ENCODE data around the gene PRKCH.

The PRKCH gene

DNA sequence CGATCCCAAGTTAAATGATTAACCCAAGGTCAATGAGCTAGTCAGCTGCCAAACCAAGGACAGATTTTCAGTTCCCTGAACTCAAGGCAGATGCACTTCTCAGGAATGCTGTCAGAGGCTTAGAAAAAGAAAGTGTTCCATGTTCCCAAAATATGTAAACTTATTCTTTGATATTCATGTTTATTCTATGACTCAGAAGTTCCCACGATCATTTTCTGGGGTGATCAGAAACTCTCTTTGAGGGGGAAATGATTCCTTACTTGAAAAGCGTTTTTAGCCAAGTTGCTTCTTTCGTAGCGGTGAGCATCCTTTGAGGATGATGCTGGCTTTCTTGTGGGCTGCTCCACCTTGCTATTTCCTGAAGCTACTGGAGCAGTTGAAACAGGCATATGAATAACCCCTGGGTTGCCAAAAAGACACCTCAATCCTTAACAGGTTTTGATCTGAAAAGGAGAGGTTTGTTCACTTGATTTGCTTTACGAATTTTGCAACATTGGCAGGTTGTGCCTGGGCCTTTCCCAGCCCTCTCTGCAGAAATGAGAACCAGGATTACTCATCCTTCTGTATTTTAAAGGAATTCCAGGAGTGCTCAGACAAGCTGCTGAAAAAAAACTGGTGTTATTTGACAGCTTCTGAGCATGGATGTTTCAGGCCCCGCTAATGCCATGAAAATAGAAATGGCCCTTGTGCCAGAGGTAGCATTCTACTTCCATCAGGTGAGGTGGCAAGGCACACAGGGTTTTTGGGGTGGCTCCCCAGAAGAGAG lies 252.6 kb downstream of the PRKCH start:
- DNase-seq, result peak in 1 of 2 donors; percentile 34

DNA sequence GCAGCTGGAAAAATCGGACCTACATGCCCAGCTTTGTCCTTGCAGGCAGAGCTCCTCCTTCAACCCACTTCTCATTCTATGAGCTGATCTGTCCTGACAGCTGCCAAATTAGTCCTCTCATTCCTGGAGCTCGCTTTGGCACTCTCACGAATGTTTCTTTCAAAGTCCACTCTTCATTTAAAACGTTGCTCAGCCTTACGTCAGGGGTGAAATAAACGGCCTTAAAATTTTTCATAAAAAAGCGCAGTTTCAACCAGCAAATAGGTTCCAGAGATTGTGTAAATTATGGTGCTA lies 253.1 kb downstream of the PRKCH start:
- DNase-seq, result no peak

DNA sequence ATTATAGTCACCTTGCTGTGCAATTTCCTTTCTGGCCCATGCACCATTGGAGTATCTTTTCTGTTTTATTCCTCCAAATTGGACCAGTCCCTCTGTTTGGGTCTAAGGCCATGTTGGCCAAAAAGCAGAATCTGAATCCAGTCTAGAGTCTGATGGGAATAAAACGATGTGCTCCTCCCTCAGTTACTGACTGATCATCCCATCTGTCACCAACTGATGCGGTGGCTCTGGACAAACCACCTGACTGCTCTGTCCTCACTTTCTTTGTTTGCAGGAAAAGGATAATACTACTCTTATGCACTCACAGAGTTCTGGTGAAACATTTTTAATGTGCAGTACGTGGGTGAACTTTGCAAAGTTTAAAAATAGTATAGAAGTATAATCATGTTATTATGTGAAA lies 253.7 kb downstream of the PRKCH start:
- no peak for DNase-seq

DNA sequence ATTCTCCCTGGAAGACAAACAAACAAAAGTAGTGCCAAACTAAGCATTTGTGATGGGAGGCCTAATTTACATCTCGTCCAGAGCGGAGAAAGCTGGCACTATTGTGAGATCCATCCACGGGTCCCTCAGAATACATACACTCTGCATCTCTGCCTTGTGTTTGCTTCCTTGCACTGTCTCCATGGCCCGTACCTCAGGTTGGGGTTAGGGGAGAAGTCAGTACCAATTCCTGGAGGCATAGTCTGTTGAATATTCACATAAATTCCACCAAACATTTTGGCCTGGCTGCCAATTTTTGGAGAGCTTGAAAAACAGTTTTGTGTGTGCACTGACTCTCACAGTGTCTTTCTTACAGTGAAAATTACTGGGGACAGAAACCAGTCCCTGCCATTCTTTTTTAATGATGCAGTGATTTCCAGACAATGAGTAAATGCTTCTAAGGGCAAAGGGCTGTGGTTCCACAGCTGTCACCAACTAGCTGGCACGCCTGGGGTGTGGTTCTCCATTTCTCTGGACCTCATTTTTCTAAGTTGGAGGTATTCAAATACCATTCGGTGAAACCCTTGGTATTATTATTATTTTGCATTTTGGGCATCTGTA lies 254.3 kb downstream of the PRKCH start:
- no peak for DNase-seq

DNA sequence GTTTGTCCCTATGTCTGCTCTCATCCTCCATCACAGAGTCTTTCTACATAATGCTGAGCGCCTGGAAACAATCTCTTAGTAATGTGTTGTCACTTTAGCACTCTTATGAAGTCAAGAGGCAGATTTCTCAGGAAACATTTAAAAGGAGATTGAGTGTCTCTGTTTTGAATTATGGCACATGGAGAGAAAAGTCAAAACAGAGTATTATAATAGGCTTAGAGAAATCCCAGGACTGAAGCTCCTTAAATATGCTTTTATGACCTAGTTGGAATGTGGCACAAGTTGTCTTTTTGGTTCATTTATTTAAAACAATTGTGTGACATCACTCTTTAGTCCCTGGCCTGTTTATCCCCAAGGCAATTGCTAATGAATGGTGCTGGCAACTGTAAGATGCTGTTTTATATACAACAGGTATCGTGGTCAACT lies 256.1 kb downstream of the PRKCH start:
- DNase-seq, result no peak

DNA sequence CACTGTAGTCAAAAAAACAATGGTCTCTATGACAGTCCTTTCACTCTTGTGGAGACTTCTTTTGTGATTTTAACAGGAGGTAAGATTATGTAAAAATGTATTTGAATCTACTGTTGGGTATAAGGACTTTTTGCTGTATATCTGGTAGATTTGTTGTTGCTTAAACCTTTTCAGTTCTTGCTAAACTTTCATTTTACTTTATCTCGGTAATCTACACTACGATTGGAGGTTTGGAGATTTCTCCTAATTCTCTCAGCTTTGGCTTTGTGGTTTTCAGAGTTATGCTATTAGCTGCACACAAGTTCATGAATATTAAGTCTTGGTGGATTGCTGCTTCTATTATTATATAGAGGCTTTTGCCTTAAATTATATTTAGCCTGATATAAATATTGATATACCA lies 257.4 kb downstream of the PRKCH start:
- DNase-seq, result no peak

DNA sequence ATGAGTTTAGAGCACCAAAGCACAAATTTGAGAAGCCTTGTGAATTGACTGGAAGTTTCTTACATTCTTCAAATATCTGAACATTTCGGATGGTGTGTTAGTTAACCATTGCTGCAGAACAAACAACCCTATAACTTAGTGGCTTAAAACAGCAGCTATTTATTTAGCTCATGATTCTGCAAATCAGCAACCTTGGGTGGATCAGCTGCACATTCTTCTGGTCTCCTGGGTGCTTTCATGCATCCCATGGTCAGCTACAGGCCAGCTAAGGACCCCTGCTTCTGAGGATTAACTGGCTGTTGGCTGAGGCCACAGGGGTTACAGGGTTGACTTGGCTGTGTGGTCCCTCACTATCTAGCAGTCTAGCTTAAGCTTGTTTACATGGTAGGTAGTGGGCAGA lies 260.0 kb downstream of the PRKCH start:
- DNase-seq, result no peak

DNA sequence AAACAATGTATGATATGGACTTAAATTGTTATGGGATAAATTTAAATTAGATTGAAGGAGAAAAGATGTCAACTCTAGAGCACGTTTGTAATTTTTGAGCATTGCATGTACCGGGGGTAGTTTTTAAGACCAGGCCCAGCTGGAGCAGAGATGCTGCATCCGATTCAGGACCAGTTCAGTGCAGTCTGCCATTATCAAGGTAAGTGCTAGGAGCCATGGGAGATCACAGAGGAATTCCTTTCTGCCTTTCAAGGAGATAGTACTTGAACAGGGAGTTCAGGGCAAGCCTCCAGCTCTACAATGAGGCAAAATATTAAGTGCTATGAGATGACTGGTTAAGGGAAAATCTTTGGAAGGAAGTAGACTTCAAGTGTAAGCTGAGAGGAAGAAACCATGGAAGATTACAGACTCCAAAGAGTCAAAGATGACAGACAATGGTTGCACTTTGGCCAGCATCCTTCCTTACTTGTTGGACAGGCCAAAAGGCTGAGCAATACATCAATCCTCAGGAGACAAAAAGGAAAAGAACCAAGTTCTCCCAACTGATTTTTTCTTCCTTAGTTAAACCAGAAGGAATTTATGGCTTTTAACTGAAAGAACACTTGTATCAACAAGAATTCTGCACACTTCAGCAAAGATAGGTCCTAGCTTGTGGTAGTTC lies 260.7 kb downstream of the PRKCH start:
- DNase-seq, result no peak

DNA sequence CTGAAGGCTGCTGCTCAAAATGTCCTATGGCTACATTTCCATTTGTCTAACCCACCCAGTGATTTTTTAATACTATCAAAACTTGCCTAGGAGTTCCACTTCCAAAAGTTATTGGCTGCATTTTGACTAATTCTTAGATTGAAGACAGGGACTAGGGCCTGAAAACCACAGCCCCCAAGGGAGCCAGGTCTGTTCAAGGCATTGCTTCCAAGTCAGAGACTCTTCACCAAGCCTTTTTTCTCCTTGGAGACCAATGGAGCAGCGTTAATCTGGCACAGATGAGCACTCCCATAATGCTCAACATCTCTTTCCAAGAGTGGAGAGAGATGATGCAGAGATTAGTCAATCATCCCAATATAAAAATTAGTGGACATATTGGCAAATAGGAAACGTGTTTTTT lies 261.4 kb downstream of the PRKCH start:
- no peak for DNase-seq

DNA sequence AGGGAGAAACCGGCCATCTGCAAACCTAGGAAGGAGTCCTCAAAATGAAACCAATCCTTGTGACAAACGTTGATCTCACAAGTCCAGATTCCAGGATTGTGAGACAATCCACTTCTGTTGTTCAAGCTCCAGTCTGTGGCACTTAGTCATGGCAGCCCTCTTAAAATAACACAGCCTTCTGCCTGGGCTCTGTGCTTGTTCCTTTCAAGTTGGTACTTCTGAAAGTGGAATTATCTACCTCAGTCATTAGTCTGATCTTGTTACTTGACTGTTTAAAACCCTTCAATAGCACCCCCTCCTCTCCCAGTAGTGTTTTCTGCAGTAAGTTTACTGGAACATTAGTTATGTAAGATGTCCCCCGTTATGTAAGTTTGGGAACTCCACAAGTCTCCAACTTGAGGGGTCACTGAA lies 263.0 kb downstream of the PRKCH start:
- no peak for DNase-seq

DNA sequence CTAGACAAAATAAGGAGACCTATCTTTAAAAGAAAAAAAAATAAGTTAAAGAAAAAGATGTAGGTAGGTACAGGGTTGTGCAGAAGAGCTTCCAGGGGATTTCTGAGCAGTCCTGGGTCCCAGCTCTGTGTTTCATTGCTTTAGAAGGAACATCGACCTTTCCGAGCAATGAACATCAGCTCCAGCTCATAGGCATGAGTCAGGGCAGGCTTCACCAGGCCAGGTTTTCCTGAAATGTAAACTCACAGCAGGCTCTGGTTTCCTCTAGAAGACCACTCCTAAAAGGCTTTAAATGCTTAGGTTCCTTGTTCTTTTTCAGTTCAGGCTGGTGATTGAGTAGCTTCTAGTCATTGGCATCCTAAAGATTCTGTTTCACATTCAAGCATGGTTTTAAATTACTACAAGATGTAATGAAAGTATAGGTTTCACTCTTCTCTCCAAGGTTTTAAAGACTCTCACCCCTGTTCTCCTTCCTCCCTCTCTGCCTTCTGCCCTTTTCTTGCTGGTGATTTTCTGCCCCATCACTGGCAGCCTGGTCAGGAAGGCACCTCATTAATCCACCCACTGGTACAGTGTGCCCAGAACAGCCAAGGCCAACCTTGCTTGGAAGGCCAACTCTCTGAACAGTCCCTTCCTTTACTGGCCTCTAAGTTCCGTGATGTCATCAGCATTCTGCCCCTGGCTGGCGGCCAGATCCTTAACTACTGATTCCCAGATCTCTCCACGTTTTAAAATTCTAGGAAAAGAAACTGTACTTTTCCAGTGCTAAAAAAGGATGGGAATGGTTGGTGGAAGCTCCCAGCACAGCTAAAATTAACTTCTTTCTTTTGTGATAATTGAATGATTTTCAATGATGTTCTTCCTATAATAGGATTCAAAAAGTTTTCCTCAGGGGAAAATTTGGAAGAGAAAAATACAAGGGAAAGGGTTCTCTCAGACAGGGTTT lies 264.5 kb downstream of the PRKCH start:
- DNase-seq, result no peak

DNA sequence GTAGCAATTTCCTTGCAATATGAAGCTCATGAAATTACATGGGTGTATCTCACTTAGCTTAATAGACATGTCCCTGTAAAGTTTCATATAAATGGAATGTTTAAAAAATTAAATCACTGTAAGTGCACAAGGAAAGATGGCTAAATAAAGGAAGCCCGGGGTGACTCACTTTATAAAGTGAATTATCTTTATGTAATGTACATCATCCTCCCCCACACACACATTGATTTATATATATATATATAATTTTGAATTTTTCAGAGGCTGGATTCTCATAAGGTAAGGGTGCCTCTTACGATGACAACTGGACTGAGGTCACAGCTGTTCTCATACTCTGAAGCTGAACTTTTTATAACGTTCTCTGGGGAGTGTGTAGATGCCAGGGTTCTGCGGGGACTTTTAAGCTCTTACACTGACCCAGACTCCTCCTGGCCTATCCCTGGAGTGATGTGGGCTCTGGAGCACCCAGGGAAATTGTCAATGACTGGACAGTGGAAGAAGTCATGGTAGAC lies 265.2 kb downstream of the PRKCH start:
- no peak for DNase-seq

DNA sequence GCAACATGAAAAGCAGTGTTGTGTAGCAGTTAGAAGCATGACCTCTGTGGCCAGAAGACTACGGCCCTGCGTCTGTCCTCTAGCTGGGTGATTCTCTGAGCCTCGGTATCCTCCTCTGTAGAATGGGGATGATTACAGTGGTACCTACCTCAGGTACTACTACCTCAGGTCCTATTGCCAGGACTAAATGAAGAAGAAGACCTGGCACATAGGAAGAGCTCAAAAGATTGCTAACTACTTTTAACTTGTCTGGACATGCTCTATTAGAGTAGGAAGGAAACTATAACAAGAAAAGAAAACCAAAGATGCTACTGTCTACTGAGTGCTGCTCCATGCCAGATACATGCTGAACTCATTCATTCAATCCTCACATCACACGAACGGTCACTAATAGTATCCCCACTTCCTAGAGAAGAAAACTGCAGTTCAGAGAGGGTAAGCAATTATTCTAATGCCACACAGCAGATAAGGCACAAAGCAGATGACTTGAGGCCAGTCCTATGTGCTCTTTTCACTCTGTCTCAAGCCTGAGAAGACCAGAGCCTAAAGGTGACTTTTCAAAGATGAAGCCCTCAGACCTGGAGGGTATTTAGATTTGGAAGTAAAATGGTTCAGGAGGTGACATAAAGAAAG lies 265.8 kb downstream of the PRKCH start:
- no peak for DNase-seq

DNA sequence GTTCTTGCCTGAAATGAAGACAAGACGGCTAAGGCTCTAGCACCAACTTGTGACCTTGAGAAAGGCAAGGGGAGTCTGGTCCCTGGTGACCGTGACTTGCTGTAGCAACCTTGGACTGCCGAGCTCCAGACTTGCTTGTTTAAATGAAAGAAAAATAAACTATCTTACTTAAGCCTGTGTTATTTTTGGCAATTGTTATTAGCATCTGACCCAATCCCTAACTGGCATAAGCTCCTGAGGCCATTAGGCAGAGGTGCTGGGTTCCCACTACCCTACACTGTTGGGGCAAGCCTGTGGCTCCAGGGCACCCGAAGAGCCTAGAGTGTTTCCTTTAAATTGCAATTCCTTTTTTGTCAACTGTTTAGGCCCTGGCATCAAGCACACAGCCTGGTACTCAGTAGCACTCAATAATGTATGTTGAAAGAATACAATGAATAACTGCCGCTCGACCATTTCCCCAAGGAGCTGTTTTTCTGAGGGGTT lies 267.1 kb downstream of the PRKCH start:
- DNase-seq, result no peak

DNA sequence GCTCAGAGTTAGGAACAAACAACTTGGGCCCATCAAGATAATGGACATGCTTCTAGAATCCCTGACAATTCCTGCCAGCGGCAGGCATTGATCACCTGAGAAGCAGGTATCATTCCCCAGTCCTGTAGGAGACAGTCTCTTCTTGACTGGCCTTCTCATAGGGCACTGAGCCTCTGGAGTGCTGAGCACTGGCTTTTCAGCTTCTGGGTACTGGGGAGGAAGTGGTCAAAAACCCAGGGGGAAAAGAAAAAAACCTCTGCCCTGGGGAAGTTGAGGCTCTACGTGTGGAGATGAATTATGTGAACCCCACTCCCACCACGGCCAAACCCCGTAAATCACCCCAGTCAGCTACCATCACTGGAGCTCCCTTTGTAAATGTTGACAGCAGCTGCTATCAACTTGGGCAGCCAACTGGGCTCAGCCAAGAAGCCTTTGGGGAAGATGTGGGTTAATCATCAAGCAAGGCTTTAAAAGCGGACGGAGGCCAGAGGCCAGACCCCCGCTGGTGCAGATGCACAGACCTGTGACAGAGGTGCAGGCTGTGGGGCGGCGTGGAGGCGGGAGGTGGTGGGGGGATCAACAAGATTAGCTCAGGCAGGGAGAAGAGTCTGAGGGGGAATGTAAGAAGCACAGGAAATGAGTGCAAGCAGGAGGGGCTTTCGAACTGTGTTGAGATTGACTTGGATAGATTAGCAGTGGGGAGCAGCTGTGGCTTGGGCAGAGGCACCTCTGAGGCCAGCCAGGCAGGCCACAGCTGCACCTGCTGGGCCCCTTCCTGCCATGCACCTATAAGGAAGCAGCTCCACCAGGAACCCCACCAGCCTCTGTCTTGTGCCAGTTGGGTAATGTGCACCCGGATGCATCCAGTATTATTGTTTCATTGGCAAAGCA lies 268.6 kb downstream of the PRKCH start:
- no peak for DNase-seq

DNA sequence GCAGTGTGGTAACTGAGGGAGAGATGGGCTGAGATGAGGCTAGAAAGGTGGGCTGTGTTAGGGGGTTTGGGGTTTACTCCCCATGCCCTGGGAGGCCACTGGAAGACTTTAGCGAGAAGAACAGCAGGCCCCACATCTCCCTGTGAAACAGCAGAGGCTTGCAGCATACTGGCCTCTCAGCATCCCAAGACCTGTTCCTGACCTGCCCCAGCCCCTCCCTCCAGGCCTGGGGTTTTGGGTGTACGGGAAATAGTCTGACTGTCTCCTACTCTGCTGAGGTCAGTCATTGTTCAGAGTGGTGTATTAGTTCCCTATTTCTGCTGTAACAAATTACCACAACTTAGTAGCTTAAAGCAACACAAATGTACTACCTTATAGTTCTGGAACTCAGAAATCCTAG lies 270.5 kb downstream of the PRKCH start:
- DNase-seq, result no peak

DNA sequence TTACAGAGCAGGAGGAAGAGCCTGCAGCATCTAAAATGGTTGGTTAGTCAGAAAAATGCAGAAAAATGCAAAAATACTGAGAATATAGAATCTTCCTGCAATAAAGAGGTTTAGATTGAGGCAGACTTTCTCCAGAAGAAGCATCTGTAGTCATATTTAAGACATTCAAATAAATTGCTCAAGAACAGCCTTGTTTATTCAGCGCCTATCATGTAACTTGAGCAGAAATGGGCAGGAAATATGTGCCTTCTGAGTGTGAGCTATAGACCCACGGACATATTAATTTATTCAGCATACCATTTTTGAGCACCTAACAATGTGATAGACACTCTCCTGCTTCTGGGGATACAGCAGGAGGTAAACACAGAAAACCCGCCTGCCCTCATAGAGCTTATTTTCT lies 272.0 kb downstream of the PRKCH start:
- no peak for DNase-seq

DNA sequence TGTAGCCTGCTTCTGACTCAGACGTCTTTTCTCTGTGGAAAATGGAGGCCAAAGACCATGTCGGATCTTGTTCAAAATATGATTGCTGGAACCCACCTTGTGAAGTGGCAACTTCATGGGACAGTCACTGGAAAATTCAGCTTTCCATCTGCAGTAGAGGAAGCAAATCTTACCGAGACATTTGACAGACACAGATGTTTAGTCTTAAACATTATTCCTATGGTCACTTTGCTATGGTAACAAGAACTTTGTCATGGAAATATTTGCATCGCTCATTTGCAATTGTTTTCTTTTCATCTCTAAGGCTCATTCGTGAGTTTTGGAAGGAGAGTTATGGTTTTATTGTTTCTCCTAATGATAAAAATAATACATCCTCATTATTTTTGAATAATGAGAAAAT lies 275.6 kb downstream of the PRKCH start:
- no peak for DNase-seq

DNA sequence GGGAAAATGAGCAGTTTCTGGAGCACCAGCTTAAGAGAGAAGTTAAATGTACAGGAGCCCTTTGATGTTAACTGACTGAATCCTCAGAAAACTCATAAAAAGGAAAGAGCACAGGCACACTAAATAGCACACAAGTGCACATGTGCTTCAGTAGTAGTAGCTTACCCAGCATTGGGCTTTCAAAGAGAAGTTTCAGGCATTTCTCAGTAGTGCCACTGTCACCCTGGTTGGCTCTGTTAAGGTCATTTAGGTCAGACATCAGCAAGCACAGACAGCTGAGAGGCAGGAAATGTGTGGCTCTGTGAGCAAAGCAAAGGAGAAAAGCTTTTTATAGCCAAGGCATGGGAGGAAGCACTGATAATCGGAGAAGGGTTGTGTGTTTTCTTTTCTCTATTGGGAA lies 277.6 kb downstream of the PRKCH start:
- DNase-seq, result peak in 1 of 2 donors; percentile 8

DNA sequence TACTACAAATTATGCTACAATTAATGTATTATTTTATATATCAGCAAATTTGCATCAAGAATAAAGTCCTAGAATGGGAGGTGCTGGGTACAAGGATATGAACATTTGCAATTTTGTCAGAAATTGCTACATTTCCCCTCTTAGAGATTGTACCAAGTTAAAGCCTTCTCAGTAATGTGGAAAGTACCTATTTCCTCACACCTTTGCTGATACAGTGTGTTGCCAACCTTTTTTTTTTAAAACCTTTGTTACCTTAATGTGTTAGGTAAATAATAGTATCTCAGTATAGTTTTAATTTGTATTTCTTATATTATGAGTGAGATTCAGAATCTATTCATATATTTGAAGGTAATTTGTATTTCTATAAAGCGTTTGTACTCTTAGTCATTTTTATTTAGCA lies 278.6 kb downstream of the PRKCH start:
- DNase-seq, result no peak

Measured in activated CD4-positive, alpha-beta T cell treated with anti-CD3 and anti-CD28 coated beads for 4 hours (primary cell).